RWPE2 (cell line): ENCODE results near the gene KNSTRN.

Experiments used
- ATAC-seq: fragments of 200-7000 bp; cut with Tn5 transposase; 3 replicates; pipeline ENCODE4 v1.9.1; 2021; ENCODE audit warnings: low read depth
- DNase-seq: peaks from one replicate; pipeline ENCODE4 v3.0.0-alpha.2; 2020; ENCODE audit warnings: low spot score
- H3K27ac ChIP-seq: fragments of 450-650 bp; 2 replicates; pipeline ENCODE4 v1.5.1; 2017; ENCODE audit warnings: mild to moderate bottlenecking; ENCODE audit not compliant: poor library complexity, severe bottlenecking
- H3K27me3 ChIP-seq: fragments of 250-450 bp; sonication (Bioruptor Pico); 2 replicates; pipeline ENCODE4 v1.5.1; 2021; ENCODE audit warnings: mild to moderate bottlenecking, moderate library complexity; ENCODE audit not compliant: insufficient read depth, poor library complexity, severe bottlenecking
- H3K36me3 ChIP-seq: fragments of 250-450 bp; sonication (Bioruptor Pico); 2 replicates; pipeline ENCODE4 v1.5.1; 2020; ENCODE audit warnings: low read depth, mild to moderate bottlenecking, moderate library complexity
- H3K4me1 ChIP-seq: fragments of 250-450 bp; sonication (Bioruptor Pico); 2 replicates; pipeline ENCODE4 v1.5.1; 2021; ENCODE audit warnings: mild to moderate bottlenecking, moderate library complexity; ENCODE audit not compliant: insufficient read depth, poor library complexity, severe bottlenecking
- H3K4me3 ChIP-seq: fragments of 250-450 bp; sonication (Bioruptor Pico); 2 replicates; pipeline ENCODE4 v1.5.1; 2021; ENCODE audit warnings: mild to moderate bottlenecking, moderate library complexity; ENCODE audit not compliant: severe bottlenecking
- H3K9me3 ChIP-seq: fragments of 250-450 bp; sonication (Bioruptor Pico); 2 replicates; pipeline ENCODE4 v1.5.1; 2021; ENCODE audit warnings: mild to moderate bottlenecking, moderate library complexity; ENCODE audit not compliant: severe bottlenecking
- TF ChIP-seq, protein P1 (sequence below): fragments of 450-650 bp; IDR thresholded peaks from one replicate; pipeline ENCODE4 v1.5.1; 2017; ENCODE audit warnings: mild to moderate bottlenecking, moderate library complexity; ENCODE audit not compliant: poor library complexity, severe bottlenecking

Gene KNSTRN

DNA sequence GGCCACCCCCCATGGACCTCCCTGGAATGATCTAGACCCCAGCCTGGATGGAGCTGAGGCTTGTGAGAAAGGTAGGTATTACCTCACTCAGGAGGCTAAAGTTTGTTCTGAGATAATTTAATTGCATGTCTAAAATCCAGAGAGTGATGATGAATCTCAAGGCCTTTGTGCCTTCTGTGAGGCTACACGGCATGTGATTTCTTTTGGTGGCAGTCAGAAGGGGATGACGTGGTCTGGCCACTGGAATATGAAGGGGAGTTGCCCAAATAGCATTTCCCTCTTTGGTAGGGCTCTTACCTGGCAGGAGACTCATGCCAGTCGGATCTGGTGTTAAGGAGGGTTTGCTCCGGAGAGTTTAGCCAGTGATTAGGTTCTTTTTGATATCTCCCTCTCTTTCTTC, 60.7 kb downstream of the KNSTRN start:
- DNase-seq (no peak), ATAC-seq (no peak)
- Histone ChIP-seq H3K4me3 (no peak overlapping the region), H3K27me3 (no peaks in the 10 kb centered on the region), H3K36me3 (no peaks in the 10 kb centered on the region), H3K27ac (no peak overlapping the region), H3K9me3 (no peaks in the 10 kb centered on the region), H3K4me1 (peaks cover 7% of the 10 kb centered on the region)
- TF ChIP-seq, protein P1, sequence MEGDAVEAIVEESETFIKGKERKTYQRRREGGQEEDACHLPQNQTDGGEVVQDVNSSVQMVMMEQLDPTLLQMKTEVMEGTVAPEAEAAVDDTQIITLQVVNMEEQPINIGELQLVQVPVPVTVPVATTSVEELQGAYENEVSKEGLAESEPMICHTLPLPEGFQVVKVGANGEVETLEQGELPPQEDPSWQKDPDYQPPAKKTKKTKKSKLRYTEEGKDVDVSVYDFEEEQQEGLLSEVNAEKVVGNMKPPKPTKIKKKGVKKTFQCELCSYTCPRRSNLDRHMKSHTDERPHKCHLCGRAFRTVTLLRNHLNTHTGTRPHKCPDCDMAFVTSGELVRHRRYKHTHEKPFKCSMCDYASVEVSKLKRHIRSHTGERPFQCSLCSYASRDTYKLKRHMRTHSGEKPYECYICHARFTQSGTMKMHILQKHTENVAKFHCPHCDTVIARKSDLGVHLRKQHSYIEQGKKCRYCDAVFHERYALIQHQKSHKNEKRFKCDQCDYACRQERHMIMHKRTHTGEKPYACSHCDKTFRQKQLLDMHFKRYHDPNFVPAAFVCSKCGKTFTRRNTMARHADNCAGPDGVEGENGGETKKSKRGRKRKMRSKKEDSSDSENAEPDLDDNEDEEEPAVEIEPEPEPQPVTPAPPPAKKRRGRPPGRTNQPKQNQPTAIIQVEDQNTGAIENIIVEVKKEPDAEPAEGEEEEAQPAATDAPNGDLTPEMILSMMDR, result no peak

- peaks cover 7% of the 10 kb centered on the region for H3K4me1 ChIP-seq
- H3K27ac ChIP-seq, result no peak overlapping the region
- H3K4me3 ChIP-seq, result no peak overlapping the region
- no peaks in the 10 kb centered on the region for H3K27me3 ChIP-seq
- no peak for ATAC-seq
- no peaks in the 10 kb centered on the region for H3K36me3 ChIP-seq
- TF ChIP-seq, protein P1, result no peak
- DNase-seq, result no peak
- no peaks in the 10 kb centered on the region for H3K9me3 ChIP-seq
Measured at GRCh38 chr15:40443846-40444245, 61.3 kb downstream of the KNSTRN start.
